GM19468 (cell line): Measurements from ENCODE around the gene LPIN1.

Experiments
- ATAC-seq: cut with Tn5 transposase; IDR thresholded peaks from one replicate; pipeline ENCODE4 v1.9.1; 2021; ENCODE audit warnings: mild to moderate bottlenecking, moderate library complexity, moderate number of reproducible peaks; ENCODE audit not compliant: unreplicated experiment; ENCODE audit errors: extremely low read depth

Gene LPIN1

DNA sequence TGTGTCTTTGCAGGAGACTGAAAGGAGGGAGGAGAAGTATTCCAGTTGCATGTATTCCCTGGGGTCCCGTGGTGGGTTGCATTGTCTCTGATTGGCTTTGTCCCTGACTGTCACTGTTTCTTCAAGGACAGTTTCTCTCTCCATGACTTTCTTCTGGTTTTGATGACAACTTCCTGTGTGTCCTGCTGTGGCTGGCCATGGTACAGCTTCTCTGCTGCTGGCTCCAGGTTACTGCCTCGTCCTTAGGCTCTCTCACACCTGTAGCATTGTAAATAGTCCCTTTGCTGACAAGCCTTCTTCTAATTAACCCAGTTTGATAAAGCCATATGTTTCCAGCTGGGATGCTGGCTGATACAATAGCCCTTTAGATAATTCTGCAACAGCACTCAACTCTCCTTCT is 129.0 kb downstream of the LPIN1 start:
- no peak for ATAC-seq

DNA sequence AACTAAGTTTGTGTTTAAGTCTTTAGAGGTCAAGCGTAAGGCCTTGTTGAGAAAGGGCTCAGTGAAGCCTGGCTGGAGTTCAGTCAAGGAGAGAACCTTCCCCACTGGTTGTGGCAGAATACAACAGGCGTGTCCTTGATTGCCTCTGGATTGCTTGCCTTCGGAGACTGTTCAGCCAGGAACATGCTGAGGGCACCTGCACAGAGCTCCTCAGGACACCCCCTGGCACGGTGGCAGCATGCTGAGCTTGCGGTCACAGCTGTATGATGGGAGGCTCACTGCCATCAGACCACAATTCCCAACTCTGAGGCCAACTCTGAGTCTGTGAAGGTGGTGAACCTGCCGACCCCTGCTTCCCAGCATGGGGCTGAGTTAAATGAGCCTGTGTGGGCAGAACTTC is 130.0 kb downstream of the LPIN1 start:
- ATAC-seq: no peak

DNA sequence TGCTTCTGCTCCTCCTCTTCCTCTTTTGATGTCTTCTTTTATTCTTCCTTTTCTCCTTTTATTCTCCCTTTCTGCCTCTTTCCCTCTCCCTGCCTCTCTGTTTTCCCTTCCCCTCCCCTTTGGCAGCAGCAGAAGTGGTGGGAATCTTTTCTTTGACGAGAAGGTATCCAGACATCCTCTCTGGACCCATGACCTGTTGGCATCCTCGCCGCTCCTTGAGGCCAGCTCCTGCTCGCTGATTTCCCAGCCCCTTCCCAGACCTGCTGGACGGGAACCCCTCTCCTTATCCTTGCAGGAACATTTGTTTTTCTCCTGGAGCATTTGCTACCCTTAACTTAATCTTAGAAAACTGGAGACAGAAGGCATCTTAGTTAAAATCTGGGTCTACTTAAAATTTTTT is 130.5 kb downstream of the LPIN1 start:
- ATAC-seq: no peak
